Right lobe of liver (tissue), 6 donors: ENCODE data around the gene ALK. TPM values are rescaled to one million over a fixed set of nuclear protein-coding genes. Genes with fewer than 3 reads are reported as not detected.

ENCODE experiments used
- ATAC-seq, 4 donors: fragments of 200-7000 bp; cut with Tn5 transposase; one replicate each; pipeline ENCODE4 v1.9.1; 2020; ENCODE audit warnings: mild to moderate bottlenecking in 4 of 4, moderate library complexity in 4 of 4
- DNase-seq, 3 donors: peaks; one replicate each; pipeline ENCODE4 v3.0.0-alpha.2; 2020
- H3K27ac ChIP-seq, 3 donors: fragments of 200-600 bp; one replicate each; pipeline ENCODE4 v1.8.0; 2022
- H3K27me3 ChIP-seq, 2 donors: fragments of 200-600 bp; one replicate each; pipeline ENCODE4 v1.8.0; 2022
- H3K36me3 ChIP-seq, 4 donors: fragments of 200-600 bp; sonication (generic) in 1 of 4; one replicate each; pipeline versions ENCODE4 v1.5.1 to v1.8.0; 2017 to 2022; ENCODE audit warnings: control low read depth in 1 of 4
- H3K4me1 ChIP-seq, 4 donors: fragments of 200-600 bp; sonication (generic) in 1 of 4; one replicate each; pipeline versions ENCODE4 v1.5.1 to v1.8.0; 2017 to 2022; ENCODE audit warnings: control low read depth in 1 of 4
- H3K4me3 ChIP-seq, 3 donors: fragments of 200-600 bp; one replicate each; pipeline ENCODE4 v1.8.0; 2022
- H3K9me3 ChIP-seq, 4 donors: fragments of 200-600 bp; sonication (generic) in 1 of 4; one replicate each; pipeline versions ENCODE4 v1.5.1 to v1.8.0; 2017 to 2022; ENCODE audit warnings: control low read depth in 1 of 4
- CTCF ChIP-seq, 4 donors: fragments of 200-600 bp in 3 of 4; fragments of 450-650 bp in 1 of 4; IDR thresholded peaks; one replicate each; pipeline versions ENCODE4 v1.5.1 to v1.8.0; 2016 to 2022; ENCODE audit warnings: antibody characterized with exemption in 4 of 4, mild to moderate bottlenecking in 2 of 4
- POLR2A ChIP-seq: fragments of 450-650 bp; IDR thresholded peaks from one replicate; pipeline ENCODE4 v1.6.1; 2017; ENCODE audit warnings: antibody characterized with exemption, mild to moderate bottlenecking
- WGBS: methylation state at CpG from one replicate; pipeline ENCODE4 v1.1.6; 2018; ENCODE audit warnings: low coverage, low lambda C conversion rate; ENCODE audit not compliant: insufficient coverage; ENCODE audit errors: missing lambda C conversion rate; 5-methylcytosine and 5-hydroxymethylcytosine counted together
- intact Hi-C, 2 donors: fragments of 100-400 bp; cut with DNase I; formaldehyde crosslinking; loops; one replicate each; pipeline versions ENCODE4 v1.11.2 to v1.14.1; 2022
- total RNA-seq, 6 experiments: library from RNA; depleted of rRNA in 2 of 6; stranded (reverse); fragments of >200 nt in 2 of 6; fragmentation: NEBNext Ultra II Directional in 3 of 6; extraction: Animal tissue kit (Norgen Biotek cat#: 25700) in 3 of 6; gene quantifications; one replicate each; pipeline versions ENCODE4 v1.1.0 to v1.2.4, GENCODE V29; 2016 to 2023
- donor health status: DM: no; HTN: yes; CAD: no.
- donor health status: DM: no; HTN: no; CAD: no.
- donor health status: DM: no; HTN: no; CAD: no.
- donor health status: DM: no; HTN: yes; CAD: no.
- donor health status: DM: no; HTN: yes; CAD: no.

The ALK gene
- total RNA-seq, 6 experiments from 2014 or later: 0.04 to 0.06 TPM; not detected in 4

GRCh38 chr2:29449499-29449898 is 471.9 kb downstream of the ALK start:
- no peaks in the 10 kb centered on the region for H3K9me3 ChIP-seq
- WGBS: 67% methylated on average over 1 of the region's 2 CpGs
- H3K27ac ChIP-seq: no peak overlapping the region
- H3K4me3 ChIP-seq: no peak overlapping the region
- TF ChIP-seq POLR2A: no peak
- TF ChIP-seq CTCF (IDR thresholded peaks at IDR 0.05): no peak
- DNase-seq (no peak), ATAC-seq (no peak)
- no peaks in the 10 kb centered on the region for H3K4me1 ChIP-seq
- intact Hi-C loops: no loop called here
- no peaks in the 10 kb centered on the region for H3K36me3 ChIP-seq
- no peaks in the 10 kb centered on the region for H3K27me3 ChIP-seq

- intact Hi-C loops: no loop called here
Observed at GRCh38 chr2:29448096-29448688, 473.2 kb downstream of the ALK start.

GRCh38 chr2:29447513-29447912 is 473.9 kb downstream of the ALK start:
- Histone ChIP-seq H3K36me3 (no peaks in the 10 kb centered on the region), H3K27ac (no peak overlapping the region), H3K4me3 (no peak overlapping the region), H3K27me3 (no peaks in the 10 kb centered on the region), H3K9me3 (no peaks in the 10 kb centered on the region), H3K4me1 (no peaks in the 10 kb centered on the region)
- 54% methylated on average over 3 of the region's 4 CpGs for WGBS
- TF ChIP-seq POLR2A: no peak
- TF ChIP-seq CTCF (IDR thresholded peaks at IDR 0.05): no peak
- ATAC-seq (no peak), DNase-seq (no peak)
- intact Hi-C loops: no loop called here

More at GRCh38 chr2:29448096-29448688, 473.2 kb downstream of the ALK start:
- no peak for ATAC-seq
- no peaks in the 10 kb centered on the region for H3K36me3 ChIP-seq
- H3K4me1 ChIP-seq: no peaks in the 10 kb centered on the region
- no peak overlapping the region for H3K27ac ChIP-seq
- no peaks in the 10 kb centered on the region for H3K9me3 ChIP-seq
- DNase-seq: no peak
- WGBS: 55% methylated on average over 7 of the region's 8 CpGs
- TF ChIP-seq CTCF (IDR thresholded peaks at IDR 0.05): no peak
- TF ChIP-seq POLR2A: no peak
- no peaks in the 10 kb centered on the region for H3K27me3 ChIP-seq
- no peak overlapping the region for H3K4me3 ChIP-seq

DNA sequence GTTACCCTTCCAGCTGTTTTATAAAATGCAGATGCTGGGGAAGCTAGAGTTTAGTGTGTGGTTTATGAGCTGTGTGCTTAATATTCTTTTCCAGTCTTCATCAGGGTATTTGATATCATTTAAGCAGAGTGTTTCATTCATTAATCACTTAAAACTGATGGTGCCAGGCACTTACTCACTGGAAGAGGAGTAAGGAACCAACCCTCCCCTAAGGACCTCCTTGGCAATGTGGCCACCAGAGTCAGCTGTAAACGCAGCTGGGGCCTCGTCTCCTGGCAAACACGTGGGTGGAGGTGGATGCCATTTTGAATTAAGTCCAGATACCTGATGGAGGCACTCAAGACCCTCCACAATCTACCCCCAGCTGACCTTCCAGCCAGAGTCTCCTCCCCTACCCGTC is 474.5 kb downstream of the ALK start:
- H3K9me3 ChIP-seq: no peaks in the 10 kb centered on the region
- ATAC-seq (no peak), DNase-seq (no peak)
- H3K27ac ChIP-seq: no peak overlapping the region
- no peak for TF ChIP-seq POLR2A
- TF ChIP-seq CTCF (IDR thresholded peaks at IDR 0.05): no peak
- H3K27me3 ChIP-seq: no peaks in the 10 kb centered on the region
- H3K4me3 ChIP-seq: no peak overlapping the region
- WGBS: 100% methylated on average over 1 of the region's 4 CpGs
- no peaks in the 10 kb centered on the region for H3K36me3 ChIP-seq
- H3K4me1 ChIP-seq: no peaks in the 10 kb centered on the region
- intact Hi-C loops: no loop called here

- ATAC-seq: peak in 3 of 4 donors; percentile 50 to 65 (median 55)
- H3K4me3 ChIP-seq: no peak overlapping the region
- no peaks in the 10 kb centered on the region for H3K9me3 ChIP-seq
- no peaks in the 10 kb centered on the region for H3K4me1 ChIP-seq
- WGBS: 58% methylated on average over 3 of the region's 3 CpGs
- no peaks in the 10 kb centered on the region for H3K36me3 ChIP-seq
- no peaks in the 10 kb centered on the region for H3K27me3 ChIP-seq
- no peak overlapping the region for H3K27ac ChIP-seq
- DNase-seq: peak; percentile 30 to 56 (median 48)
- intact Hi-C loops: no loop called here
- TF ChIP-seq CTCF (IDR thresholded peaks at IDR 0.05) (no peak), POLR2A (no peak)
Observed at GRCh38 chr2:29444150-29444549, 477.2 kb downstream of the ALK start.
